Activated naive CD4-positive, alpha-beta T cell treated with anti-CD3 and anti-CD28 coated beads for 36 hours (primary cell): Measurements from ENCODE around the gene S1PR3. TPM values are rescaled to one million over a fixed set of nuclear protein-coding genes. Genes with fewer than 3 reads are reported as not detected.

Source experiments
- CTCF ChIA-PET: fragments of 350-600 bp; sonication (Branson Sonifier 250); formaldehyde crosslinking; loops from one replicate; lab custom pipeline; 2021; ENCODE audit warnings: antibody characterized with exemption; lab: Charles Lee
- DNase-seq: peaks from one replicate; pipeline ENCODE4 v3.0.0-alpha.2; 2020
- H3K27ac Mint-ChIP-seq: one replicate; pipeline ENCODE4 v1.8.0; 2021; ENCODE audit warnings: mild to moderate bottlenecking, mixed read lengths
- H3K27me3 Mint-ChIP-seq: one replicate; pipeline ENCODE4 v1.8.0; 2021; ENCODE audit warnings: low read depth, mixed read lengths
- H3K36me3 Mint-ChIP-seq: one replicate; pipeline ENCODE4 v1.8.0; 2021; ENCODE audit warnings: low read depth, mixed read lengths
- H3K4me1 Mint-ChIP-seq: one replicate; pipeline ENCODE4 v1.8.0; 2021; ENCODE audit warnings: low read depth, mixed read lengths
- H3K4me3 Mint-ChIP-seq: one replicate; pipeline ENCODE4 v1.8.0; 2021; ENCODE audit warnings: mild to moderate bottlenecking, moderate library complexity, mixed read lengths
- H3K9me3 Mint-ChIP-seq: one replicate; pipeline ENCODE4 v1.8.0; 2021; ENCODE audit warnings: mixed read lengths
- intact Hi-C: fragments of 100-400 bp; cut with micrococcal nuclease; formaldehyde crosslinking; loops from one replicate; pipeline ENCODE4 v1.15.1; 2023
- total RNA-seq, 2 experiments: library from RNA; stranded (reverse); gene quantifications; one replicate each; pipeline ENCODE4 v1.2.3, GENCODE V29; 2021

Gene S1PR3
- total RNA-seq, 2 experiments from 2014 or later: 0.91 to 1.4 TPM

- no peaks in the 10 kb centered on the region for H3K9me3 Mint-ChIP-seq
- H3K4me1 Mint-ChIP-seq: no peaks in the 10 kb centered on the region
- no peaks in the 10 kb centered on the region for H3K36me3 Mint-ChIP-seq
- intact Hi-C loops: no loop called here
- CTCF ChIA-PET: no interaction called here
- H3K4me3 Mint-ChIP-seq: no peak overlapping the region
- no peak for DNase-seq
- H3K27ac Mint-ChIP-seq: no peak overlapping the region
- peaks cover 12% of the 10 kb centered on the region for H3K27me3 Mint-ChIP-seq
Observed at GRCh38 chr9:89022001-89022759, 30.9 kb downstream of the S1PR3 start.

- CTCF ChIA-PET: no interaction called here
- Mint-ChIP-seq H3K4me3 (no peak overlapping the region), H3K9me3 (no peaks in the 10 kb centered on the region), H3K27ac (no peak overlapping the region), H3K36me3 (no peaks in the 10 kb centered on the region), H3K27me3 (peaks cover 12% of the 10 kb centered on the region), H3K4me1 (no peaks in the 10 kb centered on the region)
- intact Hi-C loops: no loop called here
- DNase-seq: no peak
Observed at GRCh38 chr9:89022902-89023301, 31.6 kb downstream of the S1PR3 start.

- intact Hi-C loops: no loop called here
- Mint-ChIP-seq H3K9me3 (no peaks in the 10 kb centered on the region), H3K27ac (no peak overlapping the region), H3K4me1 (no peaks in the 10 kb centered on the region), H3K36me3 (no peaks in the 10 kb centered on the region), H3K4me3 (no peak overlapping the region), H3K27me3 (peaks cover 9% of the 10 kb centered on the region)
- no peak for DNase-seq
- CTCF ChIA-PET: no interaction called here
Observed at GRCh38 chr9:89023740-89024139, 32.5 kb downstream of the S1PR3 start.

GRCh38 chr9:89024727-89025126 is 33.5 kb downstream of the S1PR3 start:
- CTCF ChIA-PET: no interaction called here
- intact Hi-C loops: no loop called here
- no peak for DNase-seq
- Mint-ChIP-seq H3K27ac (no peak overlapping the region), H3K4me3 (no peak overlapping the region), H3K27me3 (peaks cover 9% of the 10 kb centered on the region), H3K9me3 (peaks cover 4% of the 10 kb centered on the region), H3K36me3 (no peaks in the 10 kb centered on the region), H3K4me1 (no peaks in the 10 kb centered on the region)

GRCh38 chr9:89025553-89025952 is 34.3 kb downstream of the S1PR3 start:
- H3K4me1 Mint-ChIP-seq: no peaks in the 10 kb centered on the region
- no peak overlapping the region for H3K27ac Mint-ChIP-seq
- H3K4me3 Mint-ChIP-seq: no peak overlapping the region
- H3K9me3 Mint-ChIP-seq: peaks cover 4% of the 10 kb centered on the region
- no peak for DNase-seq
- H3K36me3 Mint-ChIP-seq: no peaks in the 10 kb centered on the region
- intact Hi-C loops: no loop called here
- CTCF ChIA-PET: no interaction called here
- peaks cover 9% of the 10 kb centered on the region for H3K27me3 Mint-ChIP-seq

- peaks cover 12% of the 10 kb centered on the region for H3K27me3 Mint-ChIP-seq
- intact Hi-C loops: no loop called here
- no peak for DNase-seq
- peaks cover 9% of the 10 kb centered on the region for H3K9me3 Mint-ChIP-seq
- no peaks in the 10 kb centered on the region for H3K36me3 Mint-ChIP-seq
- H3K27ac Mint-ChIP-seq: no peak overlapping the region
- H3K4me1 Mint-ChIP-seq: no peaks in the 10 kb centered on the region
- CTCF ChIA-PET: no interaction called here
- no peak overlapping the region for H3K4me3 Mint-ChIP-seq
Observed at GRCh38 chr9:89026876-89027275, 35.6 kb downstream of the S1PR3 start.

GRCh38 chr9:89029788-89030187 is 38.5 kb downstream of the S1PR3 start:
- Mint-ChIP-seq H3K27ac (no peak overlapping the region), H3K4me1 (no peaks in the 10 kb centered on the region), H3K36me3 (no peaks in the 10 kb centered on the region), H3K4me3 (no peak overlapping the region), H3K9me3 (peaks cover 9% of the 10 kb centered on the region), H3K27me3 (peaks cover 23% of the 10 kb centered on the region)
- intact Hi-C loops: no loop called here
- CTCF ChIA-PET: no interaction called here
- no peak for DNase-seq

- Mint-ChIP-seq H3K27me3 (peaks cover 25% of the 10 kb centered on the region), H3K9me3 (peaks cover 9% of the 10 kb centered on the region)
Observed at GRCh38 chr9:89032173-89032572, 40.9 kb downstream of the S1PR3 start.

GRCh38 chr9:89032661-89033060 is 41.4 kb downstream of the S1PR3 start:
- intact Hi-C loops: no loop called here
- peaks cover 22% of the 10 kb centered on the region for H3K27me3 Mint-ChIP-seq
- no peaks in the 10 kb centered on the region for H3K4me1 Mint-ChIP-seq
- H3K4me3 Mint-ChIP-seq: no peak overlapping the region
- H3K36me3 Mint-ChIP-seq: no peaks in the 10 kb centered on the region
- no peak overlapping the region for H3K27ac Mint-ChIP-seq
- CTCF ChIA-PET: no interaction called here
- H3K9me3 Mint-ChIP-seq: peaks cover 9% of the 10 kb centered on the region
- no peak for DNase-seq

More at GRCh38 chr9:89032173-89032572, 40.9 kb downstream of the S1PR3 start:
- no peak overlapping the region for H3K27ac Mint-ChIP-seq
- intact Hi-C loops: no loop called here
- no peak overlapping the region for H3K4me3 Mint-ChIP-seq
- CTCF ChIA-PET: no interaction called here
- H3K36me3 Mint-ChIP-seq: no peaks in the 10 kb centered on the region
- no peaks in the 10 kb centered on the region for H3K4me1 Mint-ChIP-seq
- DNase-seq: no peak

- Mint-ChIP-seq H3K4me3 (no peak overlapping the region), H3K27me3 (peaks cover 20% of the 10 kb centered on the region), H3K4me1 (no peaks in the 10 kb centered on the region), H3K36me3 (no peaks in the 10 kb centered on the region), H3K27ac (no peak overlapping the region), H3K9me3 (no peaks in the 10 kb centered on the region)
- intact Hi-C loops: no loop called here
- no peak for DNase-seq
- CTCF ChIA-PET: interaction anchor here (0.6 kb wide), 1 partner anchor 242 kb away, joined by 4 read pairs; no protein-coding TSS in a partner anchor
Observed at GRCh38 chr9:89036383-89036782, 45.1 kb downstream of the S1PR3 start.

- Mint-ChIP-seq H3K36me3 (no peaks in the 10 kb centered on the region), H3K27me3 (peaks cover 18% of the 10 kb centered on the region), H3K4me3 (no peak overlapping the region), H3K27ac (no peak overlapping the region), H3K4me1 (no peaks in the 10 kb centered on the region), H3K9me3 (no peaks in the 10 kb centered on the region)
- no peak for DNase-seq
- intact Hi-C loops: no loop called here
- CTCF ChIA-PET: no interaction called here
Observed at GRCh38 chr9:89036891-89037290, 45.6 kb downstream of the S1PR3 start.

- intact Hi-C loops: no loop called here
- DNase-seq: no peak
Observed at GRCh38 chr9:89037346-89037745, 46.1 kb downstream of the S1PR3 start.

GRCh38 chr9:89037891-89038290 is 46.6 kb downstream of the S1PR3 start:
- peaks cover 11% of the 10 kb centered on the region for H3K27me3 Mint-ChIP-seq
- no peaks in the 10 kb centered on the region for H3K36me3 Mint-ChIP-seq
- no peaks in the 10 kb centered on the region for H3K9me3 Mint-ChIP-seq
- no peak overlapping the region for H3K27ac Mint-ChIP-seq
- no peak overlapping the region for H3K4me3 Mint-ChIP-seq
- no peaks in the 10 kb centered on the region for H3K4me1 Mint-ChIP-seq
- no peak for DNase-seq
- CTCF ChIA-PET: no interaction called here
- intact Hi-C loops: no loop called here

More at GRCh38 chr9:89037346-89037745, 46.1 kb downstream of the S1PR3 start:
- Mint-ChIP-seq H3K27me3 (peaks cover 14% of the 10 kb centered on the region), H3K4me1 (no peaks in the 10 kb centered on the region), H3K9me3 (no peaks in the 10 kb centered on the region), H3K27ac (no peak overlapping the region), H3K36me3 (no peaks in the 10 kb centered on the region), H3K4me3 (no peak overlapping the region)
- CTCF ChIA-PET: no interaction called here
